Lung (tissue), 5 donors: ENCODE measurements around the gene TBX3. TPM values are rescaled to one million over a fixed set of nuclear protein-coding genes. Genes with fewer than 3 reads are reported as not detected.

Experiments used
- polyA plus RNA-seq, 2 donors: library from polyadenylated mRNA; stranded (reverse); fragments of 200-250 nt; gene quantifications; one replicate each; pipeline ENCODE4 v1.2.1, GENCODE V29; 2013
- small RNA-seq: library from RNA; depleted of rRNA; stranded (forward); fragments of <200 nt; gene quantifications from one replicate; pipeline ENCODE3, GENCODE V24; 2014; ENCODE audit warnings: low replicate concordance
- total RNA-seq, 2 donors: library from RNA; depleted of rRNA in 1 of 2; stranded (reverse); fragments of >200 nt in 1 of 2; gene quantifications; one replicate each; pipeline ENCODE4 v1.2.1, GENCODE V29; 2014 to 2021
- donor health status: Bipolar disorder and iron deficiency.
- donor health status: healthy.
- donor health status: DM: yes; HTN: yes; CAD: no.

Gene TBX3
- total and polyA plus RNA-seq, 4 donors = 19.3 to 126 (median 39.6) TPM

Small RNA genes within 50 kb of the gene (small RNA-seq; reads per million reads assigned to genes)
- not detected for gene RF00019
